Measurements from ENCODE around the gene LCE2A. TPM values are rescaled to one million over a fixed set of nuclear protein-coding genes. Genes with fewer than 3 reads are reported as not detected.

Gene LCE2A
- total and polyA plus RNA-seq, 2 experiments from 2014 or later, result 9.9 to 11.1 TPM

- peak; percentile 54 for DNase-seq
Observed at GRCh38 chr1:152699746-152700145, 1.6 kb downstream of the LCE2A start.

DNA sequence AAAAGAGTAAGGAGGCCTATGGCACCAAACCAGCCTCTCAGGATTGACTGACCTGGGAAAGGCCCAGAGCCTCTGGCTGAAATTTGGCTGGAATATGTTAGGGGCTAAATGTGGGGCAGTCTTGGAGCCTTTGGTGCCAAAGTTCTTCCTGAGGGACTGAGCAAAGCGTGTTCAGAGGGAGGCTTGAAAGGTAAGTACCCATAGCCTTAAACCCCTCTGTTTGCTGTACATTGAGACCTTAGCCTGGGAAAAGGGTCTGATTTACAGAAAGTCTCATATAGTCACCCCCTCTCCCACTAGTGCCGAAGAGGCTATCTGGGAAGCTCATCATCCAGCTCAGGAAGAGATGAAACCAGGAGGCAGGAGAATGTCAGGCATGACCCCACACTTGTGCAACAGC, 9.7 kb downstream of the LCE2A start, which contains the start of gene LCE4A:
Gene LCE4A, plus strand, starts transcription at position 301 of the 400 bp plus-strand sequence. CDS start 916 bp downstream, outside the sequence.
- Histone ChIP-seq H2AFZ (no peak within 1 kb of the TSS), H3K4me1 (ENCODE audit: insufficient read depth) (no peaks in the 10 kb centered on the region), H3K79me2 (ENCODE audit: insufficient read depth) (no peaks in the 10 kb centered on the region), H3K4me2 (ENCODE audit: unreplicated experiment) (no peak within 1 kb of the TSS), H3K9ac (no peak within 1 kb of the TSS), H3K9me3 (ENCODE audit: low read depth) (no peaks in the 10 kb centered on the region), H3K9me2 (ENCODE audit: insufficient read depth) (no peaks in the 10 kb centered on the region), H3K4me3 (no peak within 1 kb of the TSS), H3K27ac (no peak within 1 kb of the TSS), H3F3A (ENCODE audit: insufficient read depth) (no peaks in the 10 kb centered on the region), H4K20me1 (ENCODE audit: insufficient read depth) (no peaks in the 10 kb centered on the region), H3K27me3 (replicated peaks; ENCODE audit: insufficient read depth) (no peaks in the 10 kb centered on the region), H3K36me3 (ENCODE audit: low read depth) (no peaks in the 10 kb centered on the region)
- DNase-seq, result no peak
- 25 to 53% methylated on average over 2 of the region's 2 CpGs for WGBS, 2 experiments (ENCODE audit: low coverage in 1 of 2, low lambda C conversion rate in 2 of 2, missing lambda C conversion rate in 2 of 2)
- in situ Hi-C loops (cut with MboI), result no loop called here
- TF ChIP-seq EZH2phosphoT487 (IDR thresholded peaks at IDR 0.05; ENCODE audit: insufficient read depth, low read depth) (no peak), EZH2 (IDR thresholded peaks at IDR 0.05; ENCODE audit: insufficient read depth, poor library complexity, severe bottlenecking) (no peak)

More at GRCh38 chr1:152699746-152700145, 1.6 kb downstream of the LCE2A start:
- 36 to 41% methylated on average over 4 of the region's 4 CpGs for WGBS, 2 experiments (ENCODE audit: low coverage in 1 of 2, low lambda C conversion rate in 2 of 2, missing lambda C conversion rate in 2 of 2)
- H3K9me3 ChIP-seq (ENCODE audit: low read depth), result no peaks in the 10 kb centered on the region
- in situ Hi-C loops (cut with MboI), result no loop called here
- no peak overlapping the region for H3K9ac ChIP-seq
- no peaks in the 10 kb centered on the region for H3K36me3 ChIP-seq (ENCODE audit: low read depth)
- TF ChIP-seq EZH2 (IDR thresholded peaks at IDR 0.05; ENCODE audit: insufficient read depth, poor library complexity, severe bottlenecking) (no peak), EZH2phosphoT487 (IDR thresholded peaks at IDR 0.05; ENCODE audit: insufficient read depth, low read depth) (no peak)
- peak overlapping the region; percentile 8; the same call in 1 of the 2 replicates for H3K4me3 ChIP-seq
- peak overlapping the region; percentile 57 for H2AFZ ChIP-seq
- H3K79me2 ChIP-seq (ENCODE audit: insufficient read depth), result no peaks in the 10 kb centered on the region
- H3K4me2 ChIP-seq (ENCODE audit: unreplicated experiment), result peak overlapping the region; percentile 49
- H3F3A ChIP-seq (ENCODE audit: insufficient read depth), result peaks cover 25% of the 10 kb centered on the region; the same call in 1 of the 2 replicates
- no peaks in the 10 kb centered on the region for H3K9me2 ChIP-seq (ENCODE audit: insufficient read depth)
- H3K27me3 ChIP-seq (replicated peaks; ENCODE audit: insufficient read depth), result no peaks in the 10 kb centered on the region
- H4K20me1 ChIP-seq (ENCODE audit: insufficient read depth), result no peaks in the 10 kb centered on the region
- H3K27ac ChIP-seq, result peak overlapping the region; percentile 50
- peaks cover 32% of the 10 kb centered on the region for H3K4me1 ChIP-seq (ENCODE audit: insufficient read depth)

GRCh38 chr1:152718238-152718637, 20.1 kb downstream of the LCE2A start:
- no peaks in the 10 kb centered on the region for H3K36me3 ChIP-seq (ENCODE audit: low read depth)
- DNase-seq, result no peak
- H3K27me3 ChIP-seq (replicated peaks; ENCODE audit: insufficient read depth), result no peaks in the 10 kb centered on the region; the same call in 1 of the 2 replicates
- H4K20me1 ChIP-seq (ENCODE audit: insufficient read depth), result no peaks in the 10 kb centered on the region
- no peaks in the 10 kb centered on the region for H3K79me2 ChIP-seq (ENCODE audit: insufficient read depth)
- TF ChIP-seq EZH2phosphoT487 (IDR thresholded peaks at IDR 0.05; ENCODE audit: insufficient read depth, low read depth) (no peak), EZH2 (IDR thresholded peaks at IDR 0.05; ENCODE audit: insufficient read depth, poor library complexity, severe bottlenecking) (no peak)
- H3K27ac ChIP-seq, result no peak overlapping the region
- H2AFZ ChIP-seq, result no peak overlapping the region
- H3K9me2 ChIP-seq (ENCODE audit: insufficient read depth), result no peaks in the 10 kb centered on the region
- no peak overlapping the region for H3K4me3 ChIP-seq
- H3K4me2 ChIP-seq (ENCODE audit: unreplicated experiment), result no peak overlapping the region
- H3K9ac ChIP-seq, result no peak overlapping the region
- no peaks in the 10 kb centered on the region for H3K4me1 ChIP-seq (ENCODE audit: insufficient read depth)
- no peaks in the 10 kb centered on the region for H3K9me3 ChIP-seq (ENCODE audit: low read depth)
- no peaks in the 10 kb centered on the region for H3F3A ChIP-seq (ENCODE audit: insufficient read depth)
- in situ Hi-C loops (cut with MboI), result no loop called here

GRCh38 chr1:152725261-152725660, 27.1 kb downstream of the LCE2A start:
- Histone ChIP-seq H3K4me3 (no peak overlapping the region), H3K9ac (no peak overlapping the region), H3K9me3 (ENCODE audit: low read depth) (no peaks in the 10 kb centered on the region), H3K36me3 (ENCODE audit: low read depth) (no peaks in the 10 kb centered on the region), H3F3A (ENCODE audit: insufficient read depth) (no peaks in the 10 kb centered on the region), H3K4me1 (ENCODE audit: insufficient read depth) (0 out of 2 replicates have a peak, but pooled peaks cover 6% of the 10 kb centered on the region), H4K20me1 (ENCODE audit: insufficient read depth) (no peaks in the 10 kb centered on the region), H2AFZ (no peak overlapping the region), H3K27me3 (replicated peaks; ENCODE audit: insufficient read depth) (no peaks in the 10 kb centered on the region; the same call in 1 of the 2 replicates), H3K79me2 (ENCODE audit: insufficient read depth) (no peaks in the 10 kb centered on the region), H3K27ac (no peak overlapping the region), H3K9me2 (ENCODE audit: insufficient read depth) (no peaks in the 10 kb centered on the region), H3K4me2 (ENCODE audit: unreplicated experiment) (no peak overlapping the region)
- no peak for TF ChIP-seq EZH2phosphoT487 (IDR thresholded peaks at IDR 0.05; ENCODE audit: insufficient read depth, low read depth)
- TF ChIP-seq EZH2 (IDR thresholded peaks at IDR 0.05; ENCODE audit: insufficient read depth, poor library complexity, severe bottlenecking), result no peak
- in situ Hi-C loops (cut with MboI), result no loop called here
- peak; percentile 50 for DNase-seq

- 0 out of 2 replicates have a peak overlapping the region, but pooled peaks have one; percentile 42 for H2AFZ ChIP-seq
- H3K27me3 ChIP-seq (replicated peaks; ENCODE audit: insufficient read depth), result no peaks in the 10 kb centered on the region
- H3K9ac ChIP-seq, result no peak overlapping the region
- TF ChIP-seq EZH2phosphoT487 (IDR thresholded peaks at IDR 0.05; ENCODE audit: insufficient read depth, low read depth) (no peak), EZH2 (IDR thresholded peaks at IDR 0.05; ENCODE audit: insufficient read depth, poor library complexity, severe bottlenecking) (no peak)
- no peak overlapping the region for H3K4me2 ChIP-seq (ENCODE audit: unreplicated experiment)
- no peaks in the 10 kb centered on the region for H3K9me3 ChIP-seq (ENCODE audit: low read depth)
- H3K4me3 ChIP-seq, result no peak overlapping the region
- H3K79me2 ChIP-seq (ENCODE audit: insufficient read depth), result no peaks in the 10 kb centered on the region
- WGBS, 2 experiments (ENCODE audit: low coverage in 1 of 2, low lambda C conversion rate in 2 of 2, missing lambda C conversion rate in 2 of 2), result 30 to 38% methylated on average over 1 of the region's 1 CpG
- H3F3A ChIP-seq (ENCODE audit: insufficient read depth), result no peaks in the 10 kb centered on the region
- no peaks in the 10 kb centered on the region for H3K9me2 ChIP-seq (ENCODE audit: insufficient read depth)
- H3K4me1 ChIP-seq (ENCODE audit: insufficient read depth), result 0 out of 2 replicates have a peak, but pooled peaks cover 6% of the 10 kb centered on the region
- no peaks in the 10 kb centered on the region for H4K20me1 ChIP-seq (ENCODE audit: insufficient read depth)
- H3K27ac ChIP-seq, result no peak overlapping the region
- no peaks in the 10 kb centered on the region for H3K36me3 ChIP-seq (ENCODE audit: low read depth)
- DNase-seq, result no peak
- in situ Hi-C loops (cut with MboI), result no loop called here
Observed at GRCh38 chr1:152728986-152729385, 30.8 kb downstream of the LCE2A start.
